HTERT RPE-1 (cell line): ENCODE measurements around the gene METTL14.

Experiments
- in situ Hi-C: fragments of 300-500 bp; cut with MboI; formaldehyde crosslinking; loops from 4 replicates; pipeline ENCODE4 v1.14.3; 2020; ENCODE audit warnings: low sequenced_read_pairs

The METTL14 gene

GRCh38 chr4:118732591-118733330 lies 47.6 kb downstream of the METTL14 start:
- in situ Hi-C loops = no loop called here

- in situ Hi-C loops = no loop called here
These were observed 49.5 kb downstream of the METTL14 start for GRCh38 chr4:118734491-118735205.

DNA sequence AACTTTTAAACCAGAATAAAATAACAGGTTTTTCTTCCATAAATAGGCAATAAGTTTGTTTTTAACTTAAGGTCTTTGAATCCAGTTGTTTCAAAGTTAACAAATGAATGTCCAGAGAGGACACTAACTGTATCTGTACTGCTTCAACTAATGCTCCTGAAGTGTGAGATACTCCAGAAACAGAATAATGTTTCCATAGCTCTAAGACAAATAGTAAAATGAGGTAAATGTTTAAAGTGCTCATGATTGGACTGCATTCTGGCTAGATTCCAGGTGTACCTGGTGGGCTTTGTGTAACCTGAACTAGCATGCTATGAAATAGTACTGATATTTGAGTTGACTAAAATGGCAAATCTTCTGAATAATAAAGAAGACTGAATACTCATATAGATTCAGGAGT lies 51.7 kb downstream of the METTL14 start:
- in situ Hi-C loops = no loop called here

DNA sequence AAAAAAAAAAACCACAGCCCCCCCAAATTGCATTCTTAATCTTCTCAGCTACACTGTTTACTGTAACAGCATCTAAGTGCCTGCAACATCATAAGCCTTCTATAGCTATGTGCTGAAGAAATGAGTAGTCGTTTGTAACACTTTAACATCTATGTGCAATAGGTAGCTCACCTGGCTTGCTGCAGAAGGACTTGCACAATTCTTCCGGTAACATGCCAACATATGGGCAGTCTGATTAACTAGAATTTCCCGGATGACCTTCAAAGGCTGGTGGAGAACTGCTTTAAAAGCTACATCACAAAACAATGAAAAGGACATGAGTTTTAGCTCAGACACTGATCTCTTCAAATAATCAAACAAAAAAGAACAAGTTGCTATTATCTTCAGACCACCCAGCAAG lies 52.9 kb downstream of the METTL14 start:
- in situ Hi-C loops = no loop called here

DNA sequence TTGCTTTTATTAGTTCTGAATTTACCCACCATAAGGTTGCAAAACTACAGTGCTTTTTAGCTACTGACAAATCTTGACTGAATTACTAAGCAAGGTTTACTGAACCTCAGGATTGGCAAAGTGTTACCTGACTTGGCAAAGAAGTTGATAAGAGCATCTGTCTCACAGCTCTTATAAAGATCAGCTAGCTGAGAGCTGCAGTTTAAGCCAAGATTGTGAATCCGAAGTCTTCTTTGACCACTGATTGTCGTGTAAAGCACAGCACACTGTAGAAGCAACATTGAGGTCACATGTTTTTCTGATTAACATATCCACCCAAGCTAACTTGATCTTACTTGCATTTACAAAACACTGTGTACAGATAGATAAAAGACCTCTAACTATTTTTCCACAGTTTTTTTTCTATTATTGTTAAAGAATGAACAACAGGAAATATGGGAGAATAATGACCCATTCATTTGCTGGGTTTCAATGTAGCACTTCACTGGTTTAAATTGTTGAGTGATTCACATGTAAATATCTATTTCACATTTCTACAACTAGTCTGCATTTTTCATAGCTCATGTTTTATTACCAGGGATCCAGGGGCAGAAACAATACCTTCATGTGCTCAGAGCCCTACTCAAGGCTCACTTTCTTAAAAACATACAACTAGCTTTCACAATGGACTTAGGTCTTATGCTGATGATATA lies 54.0 kb downstream of the METTL14 start:
- in situ Hi-C loops = no loop called here

GRCh38 chr4:118740869-118741268 lies 55.7 kb downstream of the METTL14 start:
- in situ Hi-C loops = no loop called here

- in situ Hi-C loops = no loop called here
These were observed 56.2 kb downstream of the METTL14 start for GRCh38 chr4:118741301-118741855.

- in situ Hi-C loops = no loop called here
These were observed 56.9 kb downstream of the METTL14 start for GRCh38 chr4:118742050-118742449.

DNA sequence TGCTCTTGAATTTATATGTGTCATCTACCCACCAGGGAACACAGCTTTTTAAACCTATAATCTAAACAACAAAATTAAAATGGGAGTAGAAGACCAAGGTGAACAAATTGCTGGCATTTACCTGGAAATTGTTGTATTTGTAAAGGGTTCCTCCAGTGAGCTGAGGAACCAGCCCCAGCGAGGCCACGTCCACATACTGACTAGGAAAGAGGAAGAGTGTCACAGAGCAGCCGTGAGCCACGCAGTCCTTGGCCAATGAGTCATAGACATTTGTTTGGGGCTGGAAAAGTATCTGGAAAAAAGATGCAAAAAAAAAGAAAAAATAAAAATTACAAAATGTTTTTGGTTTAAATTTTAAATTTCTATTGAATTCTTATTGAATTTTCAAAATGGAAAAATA lies 58.7 kb downstream of the METTL14 start:
- in situ Hi-C loops = no loop called here

DNA sequence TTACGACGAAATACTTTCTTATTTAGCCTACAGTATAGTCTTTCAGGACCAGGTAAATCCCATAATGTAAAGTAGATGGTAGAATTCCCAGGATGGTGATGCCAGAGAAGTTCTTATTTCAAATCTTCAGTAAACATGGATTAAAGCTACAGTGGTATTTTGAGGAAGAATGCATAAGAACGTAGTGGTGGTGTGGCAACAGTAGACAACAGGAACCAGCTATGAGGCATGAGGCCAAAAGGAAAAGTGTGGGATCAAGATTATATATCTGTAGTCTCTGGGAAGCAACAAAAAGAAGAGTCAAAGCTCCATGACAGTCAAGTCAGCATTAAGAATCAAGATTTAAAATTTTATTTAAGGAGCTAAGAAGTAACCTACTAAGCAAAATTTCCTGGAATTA lies 60.2 kb downstream of the METTL14 start:
- in situ Hi-C loops = no loop called here

- in situ Hi-C loops = no loop called here
These were observed 61.2 kb downstream of the METTL14 start for GRCh38 chr4:118746251-118746919.

DNA sequence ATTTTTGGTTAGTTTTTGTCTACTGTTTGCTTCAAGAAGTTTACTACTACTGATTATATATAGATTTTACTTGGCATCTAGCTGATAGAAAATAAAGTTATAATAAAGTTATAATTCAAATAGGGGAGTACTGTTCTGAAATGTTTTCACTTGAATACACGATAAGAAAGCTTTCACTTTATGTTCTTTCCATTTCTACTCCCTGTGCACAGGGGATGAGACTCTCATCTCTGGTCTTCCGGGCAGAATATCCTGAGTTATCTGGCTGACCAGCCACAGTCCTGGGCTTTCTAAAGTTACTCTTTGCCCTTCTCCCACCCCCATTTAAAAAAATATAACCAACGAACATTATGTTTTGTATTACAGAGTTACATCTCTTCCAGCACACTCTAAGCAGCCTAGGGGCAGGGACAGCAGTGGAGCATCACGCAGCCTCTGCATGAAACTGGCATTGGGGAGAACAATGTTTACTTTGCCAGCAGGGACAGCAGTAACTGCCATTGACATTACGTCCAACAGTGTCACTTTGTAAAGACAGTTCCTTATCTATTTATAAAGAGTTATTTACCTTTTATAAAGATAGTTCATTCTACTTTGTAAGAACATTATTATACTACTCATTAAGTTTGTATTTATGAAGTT lies 64.3 kb downstream of the METTL14 start:
- in situ Hi-C loops = no loop called here

DNA sequence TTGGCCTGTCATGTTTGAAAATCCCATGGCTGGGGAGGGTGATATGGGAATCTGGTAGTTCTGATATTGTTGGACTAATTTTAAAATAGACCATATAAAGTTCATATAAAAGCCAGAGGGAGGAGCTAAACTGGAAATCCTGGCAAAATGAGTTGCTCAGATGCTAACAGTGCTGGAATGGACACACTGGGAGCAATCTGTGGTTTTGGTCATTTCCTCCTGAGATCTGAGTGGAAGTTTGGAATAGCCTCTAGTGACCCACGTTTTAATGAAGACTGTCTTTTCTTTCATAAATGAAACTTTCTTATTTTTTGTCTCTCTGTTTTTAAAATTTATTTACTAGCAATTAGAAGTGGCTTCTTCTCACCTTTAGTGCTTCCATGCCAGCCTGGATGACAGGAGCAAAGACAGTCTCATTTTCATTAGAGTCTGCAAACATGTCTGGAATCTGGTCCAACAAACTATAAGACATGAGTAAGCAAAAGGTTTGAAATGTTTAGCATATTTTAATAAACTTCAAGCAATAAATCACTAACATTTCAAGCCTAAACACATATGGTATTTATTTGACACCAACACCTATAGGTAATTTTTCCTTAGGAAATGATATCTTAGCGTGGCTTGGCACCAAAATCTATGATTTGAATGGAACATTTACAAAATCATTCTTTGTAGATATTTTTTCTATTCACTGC lies 66.6 kb downstream of the METTL14 start:
- in situ Hi-C loops = no loop called here

DNA sequence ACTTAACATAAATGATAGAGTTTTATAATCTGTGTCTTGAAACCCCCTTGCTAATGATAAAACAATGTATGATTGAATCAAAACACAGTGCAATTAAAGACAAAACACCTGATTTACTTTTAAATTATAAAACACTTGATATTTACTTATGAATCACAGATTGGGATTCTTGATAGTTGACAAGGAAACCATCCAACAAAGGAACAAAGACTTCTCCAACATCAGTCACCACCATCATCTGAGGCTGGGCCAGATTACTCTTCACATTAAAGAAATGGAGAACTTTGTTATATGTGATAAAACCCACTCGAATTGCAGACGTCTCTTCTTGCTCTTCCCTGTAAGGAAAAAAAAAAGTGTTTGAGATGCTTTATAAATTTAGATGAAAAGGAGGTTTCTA lies 67.4 kb downstream of the METTL14 start:
- in situ Hi-C loops = no loop called here

DNA sequence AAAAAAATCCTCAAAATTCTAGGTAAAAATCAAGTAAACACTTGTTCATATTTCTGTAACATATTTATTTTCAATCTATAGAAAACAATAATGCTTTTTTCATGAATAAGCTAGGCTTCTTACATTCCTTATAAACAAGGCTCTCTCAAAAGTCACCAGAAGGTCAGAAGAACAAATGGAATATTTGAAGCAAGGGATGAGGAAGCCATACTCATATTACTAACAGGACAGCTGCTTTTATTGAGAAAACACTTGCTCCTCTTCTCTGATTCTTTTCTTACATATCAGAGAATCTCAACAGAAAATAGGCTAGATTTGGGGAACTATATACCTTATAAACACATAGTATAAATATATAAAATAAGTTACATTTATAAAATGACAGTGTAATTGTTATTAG lies 67.9 kb downstream of the METTL14 start:
- in situ Hi-C loops = no loop called here

- in situ Hi-C loops = no loop called here
These were observed 68.5 kb downstream of the METTL14 start for GRCh38 chr4:118753685-118754084.

DNA sequence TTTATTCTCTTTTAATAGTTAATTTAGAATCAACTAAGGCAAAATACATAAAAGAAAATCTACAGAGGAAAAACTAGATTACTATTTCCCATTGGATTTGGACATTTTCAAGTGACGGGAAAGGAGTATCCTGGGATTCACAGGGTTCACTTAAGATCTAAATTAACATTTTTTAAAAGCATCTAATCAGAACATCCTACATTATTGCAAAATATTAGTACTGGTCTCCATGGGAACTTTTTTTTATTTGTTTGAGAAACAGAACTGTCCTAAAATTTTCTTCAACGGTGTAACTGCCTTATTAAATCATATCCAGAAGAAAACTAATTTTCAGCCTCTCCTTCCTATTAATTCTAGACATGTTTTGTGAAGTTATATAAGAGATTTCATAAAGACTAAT lies 69.7 kb downstream of the METTL14 start:
- in situ Hi-C loops = no loop called here

GRCh38 chr4:118755438-118756226 lies 70.4 kb downstream of the METTL14 start:
- in situ Hi-C loops = no loop called here

GRCh38 chr4:118756429-118756828 lies 71.2 kb downstream of the METTL14 start:
- in situ Hi-C loops = no loop called here
